ENCODE data around the gene MAP3K8. TPM values are rescaled to one million over a fixed set of nuclear protein-coding genes. Genes with fewer than 3 reads are reported as not detected.

Gene MAP3K8
- total and polyA plus RNA-seq, 3 donors from 2014 or later: 3.1 to 10.4 (median 5.2) TPM

- 57 to 64% methylated on average over 11 of the region's 11 CpGs for WGBS, 2 donors
- Histone ChIP-seq H3K27me3 (no peaks in the 10 kb centered on the region), H3K4me1 (no peaks in the 10 kb centered on the region), H3K36me3 (ENCODE audit: low read depth, missing control alignments) (no peaks in the 10 kb centered on the region), H3K4me3 (no peak overlapping the region), H3K27ac (no peak overlapping the region), H3K9me3 (no peaks in the 10 kb centered on the region)
- TF ChIP-seq CTCF (IDR thresholded peaks at IDR 0.05): no peak
- no peak for TF ChIP-seq POLR2A (IDR thresholded peaks at IDR 0.05)
- DNase-seq: no peak
- intact Hi-C loops (cut with DNase I; ENCODE audit: low total_unique reads): no loop called here
Measured at GRCh38 chr10:30502266-30503060, 68.5 kb downstream of the MAP3K8 start.

GRCh38 chr10:30503700-30504266 is 69.8 kb downstream of the MAP3K8 start:
- Histone ChIP-seq H3K4me1 (no peaks in the 10 kb centered on the region), H3K36me3 (ENCODE audit: low read depth, missing control alignments) (no peaks in the 10 kb centered on the region), H3K9me3 (no peaks in the 10 kb centered on the region), H3K27ac (no peak overlapping the region), H3K4me3 (no peak overlapping the region), H3K27me3 (no peaks in the 10 kb centered on the region)
- TF ChIP-seq CTCF (IDR thresholded peaks at IDR 0.05) (no peak), POLR2A (IDR thresholded peaks at IDR 0.05) (no peak)
- DNase-seq: no peak
- intact Hi-C loops (cut with DNase I; ENCODE audit: low total_unique reads): no loop called here
- WGBS, 2 donors: 82 to 86% methylated on average over 10 of the region's 10 CpGs

GRCh38 chr10:30505543-30506298 is 71.7 kb downstream of the MAP3K8 start:
- TF ChIP-seq CTCF (IDR thresholded peaks at IDR 0.05): no peak
- no peak for TF ChIP-seq POLR2A (IDR thresholded peaks at IDR 0.05)
- peaks cover 3% of the 10 kb centered on the region for H3K4me1 ChIP-seq
- 88 to 95% methylated on average over 8 of the region's 8 CpGs for WGBS, 2 donors
- no peaks in the 10 kb centered on the region for H3K9me3 ChIP-seq
- intact Hi-C loops (cut with DNase I; ENCODE audit: low total_unique reads): no loop called here
- no peak for DNase-seq
- no peaks in the 10 kb centered on the region for H3K27me3 ChIP-seq
- H3K4me3 ChIP-seq: no peak overlapping the region
- no peak overlapping the region for H3K27ac ChIP-seq
- H3K36me3 ChIP-seq (ENCODE audit: low read depth, missing control alignments): no peaks in the 10 kb centered on the region

- Histone ChIP-seq H3K36me3 (ENCODE audit: low read depth, missing control alignments) (no peaks in the 10 kb centered on the region), H3K9me3 (no peaks in the 10 kb centered on the region), H3K4me1 (peaks cover 4% of the 10 kb centered on the region), H3K27ac (no peak overlapping the region), H3K27me3 (no peaks in the 10 kb centered on the region), H3K4me3 (no peak overlapping the region)
- TF ChIP-seq POLR2A (IDR thresholded peaks at IDR 0.05) (no peak), CTCF (IDR thresholded peaks at IDR 0.05) (no peak)
- 86 to 90% methylated on average over 3 of the region's 3 CpGs for WGBS, 2 donors
- intact Hi-C loops (cut with DNase I; ENCODE audit: low total_unique reads): no loop called here
- DNase-seq: no peak
Measured at GRCh38 chr10:30509508-30509907, 75.5 kb downstream of the MAP3K8 start.

Measured in testis (tissue), 3 donors.